HG02970 (cell line): ENCODE data around the gene FMN2.
"Not testable (repeated sequence)": the region's sequence is repeated elsewhere in the genome, so short reads cannot be mapped to it uniquely, and the experiment has no call there.

Experiments used
- ATAC-seq: cut with Tn5 transposase; IDR thresholded peaks from one replicate; pipeline ENCODE4 v1.9.1; 2021; ENCODE audit warnings: mild to moderate bottlenecking, moderate library complexity, moderate number of reproducible peaks; ENCODE audit not compliant: unreplicated experiment, low FRiP score

The FMN2 gene

DNA sequence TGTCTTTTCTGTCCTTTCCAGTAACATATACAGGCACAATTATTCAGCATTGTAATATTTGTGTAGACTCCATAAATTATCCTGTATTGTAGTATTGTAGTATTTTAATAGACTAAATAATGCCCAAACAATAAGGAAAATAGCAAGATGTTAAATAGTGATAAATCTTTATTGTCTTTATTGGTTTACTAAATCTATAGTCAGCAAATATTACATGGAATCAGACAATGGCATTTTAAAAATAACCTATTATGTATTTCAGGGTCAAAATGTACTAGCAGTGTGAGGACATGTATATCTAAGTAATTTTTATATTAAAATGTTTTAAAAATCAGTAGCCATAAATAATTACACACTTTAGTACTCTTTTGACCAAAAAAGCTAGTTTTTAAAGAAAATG, 317.9 kb downstream of the FMN2 start:
- no peak for ATAC-seq

DNA sequence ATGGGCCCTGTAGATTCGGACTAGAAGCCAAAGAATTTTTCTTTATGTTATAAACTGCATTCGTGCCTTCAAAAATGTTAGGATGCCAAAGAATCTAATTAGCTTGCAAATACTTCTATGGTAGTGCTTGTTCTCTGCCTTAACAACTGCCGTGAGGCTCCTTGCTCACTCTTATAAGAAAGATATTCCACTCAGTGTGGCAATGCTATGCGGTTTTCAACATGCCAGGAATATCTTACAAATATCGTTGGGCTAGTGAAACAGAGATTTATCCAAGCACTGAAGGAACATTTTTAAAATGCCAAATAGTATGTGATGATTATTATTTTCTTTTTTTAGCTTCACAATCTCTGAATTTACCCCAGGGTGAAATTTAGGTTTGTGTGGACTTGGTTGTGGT, 322.0 kb downstream of the FMN2 start:
- ATAC-seq = no peak

DNA sequence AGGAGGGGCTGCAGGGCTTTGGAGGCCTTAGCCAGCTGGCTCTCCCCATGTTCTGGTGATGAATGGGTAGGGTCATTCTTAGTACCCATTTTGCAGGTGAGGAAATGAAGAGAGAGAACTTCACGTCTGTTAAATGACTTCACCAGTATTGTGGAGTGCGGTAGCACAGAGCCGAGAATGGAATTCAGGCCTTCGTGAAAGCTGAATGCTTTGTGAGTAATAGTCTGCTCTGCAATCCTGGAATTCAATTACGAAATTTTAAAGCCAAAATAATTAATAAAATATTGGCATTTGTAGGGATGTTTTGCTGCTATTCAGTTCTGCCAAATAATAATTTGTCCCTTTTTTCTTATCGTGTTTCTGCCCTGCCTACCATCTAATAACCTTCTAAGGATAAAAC, 322.6 kb downstream of the FMN2 start:
- no peak for ATAC-seq

DNA sequence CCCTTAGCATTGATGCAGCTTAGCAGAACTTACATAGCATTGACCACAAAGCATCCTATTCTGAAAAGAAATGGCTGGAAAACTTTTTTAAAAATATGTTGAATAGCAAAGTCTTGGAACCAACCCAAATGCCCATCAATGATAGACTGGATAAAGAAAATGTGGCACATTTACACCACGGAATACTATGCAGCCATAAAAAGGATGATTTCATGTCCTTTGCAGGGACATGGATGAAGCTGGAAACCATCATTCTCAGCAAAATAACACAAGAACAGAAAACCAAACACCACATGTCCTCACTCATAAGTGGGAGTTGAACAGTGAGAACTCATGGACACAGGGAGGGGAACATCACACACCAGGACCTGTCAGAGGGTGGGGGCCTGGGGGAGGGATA, 323.3 kb downstream of the FMN2 start:
- not testable (repeated sequence) for ATAC-seq

DNA sequence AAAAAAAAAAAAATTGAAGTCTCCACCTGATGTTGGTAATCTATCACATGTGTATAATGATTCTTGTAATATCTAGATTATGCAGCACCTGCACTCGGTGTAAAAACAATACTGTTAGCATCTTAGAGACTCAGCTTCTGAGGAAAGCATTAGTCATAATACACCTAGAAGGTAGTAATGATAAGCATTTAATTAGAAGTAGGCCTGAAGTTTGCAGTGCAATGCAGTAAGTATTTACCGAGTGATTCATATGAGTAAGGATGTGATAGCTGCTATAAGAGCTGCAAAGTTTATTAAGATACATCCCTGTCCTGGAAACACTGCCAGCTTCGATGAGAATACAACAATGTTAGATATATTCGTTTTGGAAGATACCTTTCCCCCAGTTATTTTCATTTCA, 323.8 kb downstream of the FMN2 start:
- ATAC-seq = no peak

DNA sequence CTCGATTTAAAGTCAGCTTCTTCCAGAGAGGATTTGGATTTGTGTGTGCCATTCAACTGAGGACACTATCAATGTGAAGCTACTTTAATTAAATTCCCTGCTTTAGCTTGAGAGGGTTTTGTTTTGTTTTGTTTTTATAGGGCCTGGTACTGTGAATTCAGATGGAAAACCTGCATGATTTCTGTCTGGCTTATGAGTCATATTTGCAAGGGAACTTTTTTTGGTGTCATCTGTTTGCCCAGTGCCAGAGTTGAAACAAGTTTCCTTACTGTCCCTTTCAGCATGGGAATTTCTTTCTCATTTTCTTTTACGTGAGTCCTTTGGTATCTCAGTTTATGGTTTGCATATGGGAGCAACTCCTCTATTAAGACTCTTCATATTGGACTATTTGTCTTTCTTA, 325.6 kb downstream of the FMN2 start:
- ATAC-seq = no peak

DNA sequence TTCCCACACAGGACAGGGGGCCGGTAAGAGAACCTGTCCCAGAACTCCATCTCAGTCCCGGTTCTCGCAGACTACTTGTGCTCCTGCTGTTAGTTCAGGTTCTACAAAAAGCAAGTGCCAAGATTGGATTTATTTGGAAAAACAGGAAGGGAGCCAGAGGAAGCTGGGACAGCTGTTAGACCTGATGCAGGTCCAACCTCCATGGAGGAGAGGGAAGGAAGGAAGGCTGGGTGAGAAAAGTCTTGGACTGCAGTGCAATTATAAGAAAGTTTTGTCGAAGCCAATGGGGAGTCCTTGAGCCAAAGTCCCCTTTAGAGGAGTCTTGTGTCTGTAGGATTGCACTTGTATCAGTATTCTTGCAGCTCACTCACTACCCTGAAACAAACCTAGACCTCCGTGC, 329.1 kb downstream of the FMN2 start:
- ATAC-seq = no peak

DNA sequence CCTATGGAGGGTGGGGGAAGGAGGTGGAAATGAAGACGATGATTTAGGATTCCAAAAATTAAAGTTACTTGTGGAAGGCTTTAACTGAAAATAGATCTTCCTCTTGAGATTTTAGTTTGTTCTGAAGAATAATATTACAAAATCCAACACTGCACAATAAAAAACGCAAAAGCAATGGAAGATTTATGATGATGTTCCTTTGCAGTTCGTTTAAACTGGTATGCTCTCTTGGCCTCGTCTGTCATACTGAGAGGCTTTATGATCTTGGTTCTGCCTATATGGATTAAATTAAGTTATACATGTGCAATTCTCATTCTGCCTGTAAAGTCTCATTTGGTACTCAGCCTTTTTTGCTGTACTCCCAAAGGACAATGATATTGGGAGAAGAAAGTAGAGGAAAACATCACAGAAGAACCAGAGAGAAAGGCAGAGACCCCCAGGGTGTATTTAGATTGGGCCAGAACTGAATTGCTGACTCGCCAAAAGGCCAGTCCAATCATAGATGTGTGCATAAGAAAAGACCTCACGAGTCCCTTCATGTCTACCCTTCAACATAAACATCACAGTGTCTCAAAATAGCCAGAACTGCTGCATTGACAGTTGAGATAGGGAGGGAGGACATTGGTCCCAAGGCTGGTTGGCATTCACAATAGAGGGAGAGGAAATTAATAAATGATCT, 331.7 kb downstream of the FMN2 start:
- no peak for ATAC-seq

DNA sequence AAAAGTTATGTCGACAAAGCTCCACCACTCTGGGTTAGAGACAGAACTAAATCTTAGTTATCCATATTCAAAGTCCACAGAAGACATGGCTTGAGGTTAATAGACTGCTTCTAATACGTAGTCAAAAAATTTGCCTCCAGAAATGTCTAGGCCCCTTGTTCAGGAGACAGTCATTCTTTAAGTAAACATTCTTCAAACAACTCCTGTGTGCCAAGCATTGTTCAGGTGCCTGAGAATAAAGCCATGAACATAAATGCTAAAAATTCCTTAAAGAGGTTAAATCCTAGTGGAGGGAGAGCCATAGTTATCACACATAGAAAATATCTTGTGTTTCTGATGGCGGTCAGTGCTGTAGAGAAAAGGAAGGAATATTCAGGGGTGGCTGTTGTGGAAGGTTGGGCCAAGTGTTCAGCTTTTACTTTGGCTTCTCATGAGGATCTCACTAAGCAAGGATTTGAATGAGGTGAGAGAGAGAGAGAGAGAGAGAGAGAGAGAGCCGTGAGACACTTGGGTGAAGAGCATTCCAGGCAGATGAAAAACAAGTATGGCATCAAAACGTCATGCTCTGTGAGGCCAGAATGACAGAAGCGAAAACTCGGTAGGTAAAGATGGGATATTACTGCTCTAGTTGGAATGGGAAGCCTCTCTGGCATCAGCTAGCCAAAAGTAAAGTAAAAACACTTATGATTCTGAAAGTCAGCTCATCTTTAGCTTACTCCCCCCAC, 333.2 kb downstream of the FMN2 start:
- no peak for ATAC-seq

DNA sequence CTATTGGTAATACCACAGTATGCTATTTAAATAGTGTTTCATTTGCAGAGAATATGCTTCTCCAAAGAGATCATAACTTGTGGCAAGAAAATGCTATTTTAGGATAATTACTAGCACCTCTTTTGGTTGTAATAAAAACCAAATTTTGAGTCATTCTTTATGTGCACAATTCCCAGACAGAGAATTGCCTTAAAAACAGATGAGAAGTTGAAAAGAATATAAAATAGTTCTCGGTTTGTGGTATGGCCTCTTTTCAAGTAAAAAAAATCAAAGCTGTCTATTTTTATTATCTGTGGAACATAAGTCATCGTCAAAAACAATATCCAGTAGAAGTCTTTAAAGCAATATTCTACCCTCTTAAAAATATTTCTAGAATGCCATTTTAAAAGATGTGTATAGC, 334.4 kb downstream of the FMN2 start:
- no peak for ATAC-seq

DNA sequence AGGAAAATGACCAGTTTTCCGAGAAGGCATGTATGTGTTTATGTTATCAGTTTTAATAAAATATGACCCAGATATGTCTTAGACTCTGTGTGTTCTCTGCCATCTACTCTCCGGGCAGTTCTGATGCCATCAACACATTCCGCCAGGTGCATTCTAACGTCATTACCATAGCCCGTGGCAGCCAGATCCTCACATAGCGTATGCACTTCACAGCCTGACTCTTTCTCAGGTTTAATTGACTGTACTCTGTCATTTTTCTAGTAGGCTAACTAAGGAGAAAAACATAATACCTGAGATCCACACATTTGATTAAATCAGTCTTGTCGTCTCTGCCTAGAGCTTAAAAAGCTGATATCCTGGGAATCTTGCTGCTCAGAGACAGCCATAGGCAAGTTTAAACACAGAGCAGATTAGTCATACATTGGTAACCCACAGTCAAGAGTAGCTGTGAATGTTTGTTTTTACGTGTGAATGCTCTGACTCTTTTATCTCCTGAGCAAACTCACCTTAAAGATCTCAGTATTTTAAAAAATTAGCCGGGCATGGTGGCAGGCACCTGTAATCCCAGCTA, 344.4 kb downstream of the FMN2 start:
- ATAC-seq = no peak

DNA sequence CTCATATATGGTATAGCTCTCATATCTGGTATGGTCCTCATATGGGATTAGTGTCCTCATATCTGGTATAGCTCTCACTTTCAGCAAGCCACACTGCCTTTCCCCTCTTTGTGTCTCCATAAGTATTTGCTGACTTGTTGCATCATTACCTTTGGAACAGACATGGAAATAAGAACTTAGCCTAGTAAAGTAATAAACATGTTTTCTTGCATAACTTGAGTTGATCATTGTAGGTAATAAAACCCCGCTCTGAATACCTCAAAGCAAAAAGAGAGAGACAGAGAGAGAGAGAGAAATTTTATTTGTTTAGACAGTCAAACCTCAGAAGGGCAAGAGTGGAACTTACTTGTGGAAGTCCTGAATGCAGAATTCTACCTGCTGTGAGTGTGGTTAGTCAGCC, 350.0 kb downstream of the FMN2 start:
- ATAC-seq = no peak

DNA sequence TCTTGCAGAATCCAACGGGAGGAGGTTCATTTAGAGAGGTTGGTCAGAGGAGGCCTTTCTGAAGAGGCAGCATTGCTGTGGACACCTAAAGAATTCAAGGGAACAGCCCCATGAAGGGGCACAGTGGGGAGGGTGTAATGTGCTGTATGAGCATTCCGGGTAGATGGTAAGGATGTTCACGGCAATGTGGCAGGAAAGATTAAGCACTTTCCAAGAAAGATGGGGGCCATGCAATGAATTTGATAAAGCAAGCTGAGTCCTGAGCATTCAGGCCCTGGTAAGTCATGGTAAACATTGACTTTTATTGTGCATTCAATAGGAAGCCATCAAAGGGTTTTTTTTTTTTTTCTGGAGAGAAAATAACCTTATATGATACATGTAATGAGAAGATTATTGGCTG, 353.7 kb downstream of the FMN2 start:
- ATAC-seq = no peak

DNA sequence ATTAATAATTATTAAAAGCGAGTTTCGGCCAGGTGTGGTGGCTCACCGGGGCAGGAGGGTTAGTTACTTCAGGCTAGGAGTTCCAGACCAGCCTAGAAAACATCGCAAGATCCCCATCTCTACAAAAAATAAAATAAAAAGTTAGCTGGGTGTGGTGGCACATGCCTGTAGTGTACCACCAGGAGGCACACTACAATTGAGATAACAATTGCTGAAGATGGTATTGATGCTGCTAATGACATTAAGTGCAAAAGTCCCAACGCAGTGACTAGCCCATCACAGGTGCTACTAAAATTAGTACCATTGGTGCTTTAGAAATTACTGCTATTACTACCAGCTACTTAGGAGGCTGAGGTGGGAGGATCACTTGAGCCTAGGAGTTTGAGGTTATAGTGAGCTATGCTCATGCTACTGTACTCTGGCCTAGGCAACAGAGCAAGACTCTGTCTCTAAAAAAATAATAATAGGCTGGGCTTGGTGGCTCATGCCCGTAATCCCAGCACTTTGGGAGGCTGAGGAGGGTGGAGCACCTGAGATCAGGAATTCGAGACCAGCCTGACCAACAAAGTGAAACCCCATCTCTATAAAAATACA, 363.6 kb downstream of the FMN2 start:
- ATAC-seq = no peak

DNA sequence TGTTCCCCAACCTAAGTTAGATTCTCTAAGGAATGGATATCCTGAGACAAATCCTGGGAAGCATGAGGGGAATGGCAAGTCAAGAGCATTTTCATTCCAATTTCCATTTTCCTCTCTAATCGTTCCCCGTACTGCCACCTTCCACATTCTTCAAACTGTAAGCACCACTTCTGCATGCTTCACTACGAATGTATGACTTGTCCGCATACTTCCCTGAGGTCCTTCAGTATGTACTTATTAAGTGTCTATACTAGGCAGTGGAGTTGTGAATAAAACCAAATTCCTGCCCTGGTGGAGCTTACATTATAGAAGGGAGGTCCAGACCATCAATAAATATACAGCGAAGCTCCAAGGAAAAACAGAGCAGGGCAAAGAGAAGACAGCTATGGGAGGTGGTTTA, 365.5 kb downstream of the FMN2 start:
- no peak for ATAC-seq

DNA sequence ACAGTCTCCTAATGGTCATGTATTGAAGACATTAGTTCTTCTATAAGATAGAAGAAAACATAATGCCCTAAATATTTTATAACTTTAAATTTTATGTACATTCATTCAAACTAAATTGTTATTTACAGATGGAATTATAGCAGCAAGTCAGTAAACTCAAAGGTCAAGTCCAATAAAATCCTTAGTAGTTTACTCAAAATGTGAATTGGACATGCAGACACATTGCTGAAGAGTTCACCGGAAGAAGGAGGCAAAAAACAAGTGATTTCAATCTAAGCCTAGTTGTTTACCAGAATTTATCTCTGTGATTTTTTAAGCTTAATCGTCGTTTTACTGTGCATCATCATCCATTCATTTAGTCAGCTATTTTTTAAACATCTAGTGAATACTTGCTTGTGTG, 370.6 kb downstream of the FMN2 start:
- ATAC-seq = no peak

DNA sequence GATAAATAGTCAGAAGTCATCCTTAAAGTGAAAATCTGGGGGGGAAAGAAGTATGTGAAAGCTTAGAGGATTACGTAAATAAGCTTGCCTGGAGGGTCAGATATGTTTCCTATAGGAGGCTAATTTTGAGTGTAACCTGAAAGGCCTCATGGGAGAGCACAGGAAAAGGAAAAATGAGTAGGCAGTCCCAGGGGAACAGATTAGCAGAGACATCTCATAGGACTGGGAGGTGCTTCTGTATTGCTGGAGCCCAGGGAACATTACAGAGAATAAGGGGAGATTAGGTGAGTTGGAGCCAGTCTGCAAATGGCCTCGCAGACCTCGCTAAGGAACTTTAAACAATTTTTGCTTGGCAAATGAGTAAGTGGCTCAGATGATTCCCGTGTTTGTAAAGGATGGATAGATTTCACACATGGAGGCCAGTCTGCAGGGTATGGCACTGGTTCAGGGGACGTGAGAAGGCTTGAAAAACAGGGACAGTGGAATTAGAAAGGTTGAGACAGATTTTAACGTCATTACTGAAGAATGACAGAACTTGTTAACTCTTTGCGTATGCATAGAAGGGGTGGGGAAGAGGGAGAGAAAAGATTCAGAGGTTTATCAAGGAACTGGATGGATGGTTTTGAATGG, 371.2 kb downstream of the FMN2 start:
- no peak for ATAC-seq

DNA sequence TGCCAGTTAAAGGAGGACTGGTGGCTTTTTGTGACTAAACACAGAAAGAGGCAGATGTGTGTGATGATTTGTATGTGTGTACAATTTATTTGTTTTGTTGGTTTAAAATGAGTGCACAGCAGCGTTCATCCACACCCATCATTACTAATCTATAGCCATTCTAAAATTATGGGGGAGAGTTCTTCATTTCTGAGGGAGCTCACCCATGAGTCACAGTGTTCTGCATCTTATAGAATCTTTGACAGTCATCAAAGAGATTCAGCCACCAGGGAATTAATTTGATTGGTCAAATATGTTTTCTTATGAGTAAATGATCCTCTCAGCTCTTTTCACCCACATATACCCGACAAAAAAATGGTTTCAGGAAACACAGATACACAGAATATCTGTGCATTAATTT, 372.4 kb downstream of the FMN2 start:
- no peak for ATAC-seq

DNA sequence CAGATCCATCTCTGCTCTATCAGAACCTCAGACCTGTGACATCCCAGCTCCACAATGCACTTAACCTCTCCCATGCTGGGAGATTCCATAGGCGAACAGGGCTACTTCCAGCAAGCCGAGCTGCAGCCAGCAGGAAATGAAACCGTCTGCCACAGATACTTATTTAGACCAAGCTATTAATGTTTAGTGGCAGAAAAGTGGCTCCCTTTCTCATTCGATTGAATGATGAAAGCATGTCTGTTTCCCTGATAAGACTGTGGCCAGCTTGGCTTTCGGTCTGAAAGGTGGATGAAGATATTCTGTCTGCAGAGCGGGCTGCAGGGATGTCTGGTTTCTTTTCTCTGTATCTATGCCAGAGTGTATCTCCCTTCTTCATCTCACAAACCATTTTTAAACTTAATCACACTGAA, 373.9 kb downstream of the FMN2 start:
- ATAC-seq = no peak

DNA sequence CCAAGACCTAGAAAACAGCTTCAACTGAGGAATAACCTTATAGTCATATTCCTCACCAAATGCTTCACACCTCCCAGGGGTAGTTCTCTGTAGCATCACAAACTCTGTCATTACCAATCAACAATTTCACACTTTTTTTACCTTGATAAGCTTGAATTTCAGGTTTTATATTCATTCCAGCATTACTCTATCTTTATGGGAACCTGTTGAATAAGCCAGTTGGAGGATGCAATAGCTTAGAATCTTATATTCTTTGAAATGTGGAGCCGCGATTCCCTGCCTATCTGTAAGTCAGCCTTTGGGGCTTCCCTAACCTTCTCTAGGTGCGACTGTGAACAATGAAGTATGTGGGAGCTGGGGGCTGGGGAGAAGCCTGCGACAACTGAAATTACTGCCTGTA, 374.8 kb downstream of the FMN2 start:
- ATAC-seq = no peak

DNA sequence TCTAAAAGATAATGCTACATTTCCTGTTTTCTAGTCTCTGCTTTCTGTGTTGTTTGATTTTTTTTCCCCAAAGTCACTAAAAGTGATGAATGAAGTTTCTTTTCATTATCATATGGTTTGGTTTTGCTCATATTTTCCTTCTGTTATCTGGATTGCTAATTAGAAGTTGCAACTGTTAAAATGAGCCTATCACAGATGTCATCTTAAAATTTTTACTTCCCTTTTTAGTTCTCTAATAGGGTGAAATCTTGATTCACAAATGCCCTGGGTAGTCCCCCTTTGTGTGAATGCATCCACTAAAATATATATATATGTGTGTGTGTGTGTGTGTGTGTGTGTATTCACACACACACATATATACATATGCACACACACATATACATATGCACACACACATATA, 376.2 kb downstream of the FMN2 start:
- no peak for ATAC-seq
